Bronchus fibroblast of lung (primary cell): ENCODE data around the gene TMEM114. TPM values are rescaled to one million over a fixed set of nuclear protein-coding genes. Genes with fewer than 3 reads are reported as not detected.

Experiments
- total RNA-seq: library from RNA; depleted of rRNA; stranded (reverse); fragments of >200 nt; gene quantifications from 2 replicates; pipeline ENCODE4 v1.2.3, GENCODE V29; 2015

TMEM114 gene
- total RNA-seq = not detected in 2 replicates

DNA sequence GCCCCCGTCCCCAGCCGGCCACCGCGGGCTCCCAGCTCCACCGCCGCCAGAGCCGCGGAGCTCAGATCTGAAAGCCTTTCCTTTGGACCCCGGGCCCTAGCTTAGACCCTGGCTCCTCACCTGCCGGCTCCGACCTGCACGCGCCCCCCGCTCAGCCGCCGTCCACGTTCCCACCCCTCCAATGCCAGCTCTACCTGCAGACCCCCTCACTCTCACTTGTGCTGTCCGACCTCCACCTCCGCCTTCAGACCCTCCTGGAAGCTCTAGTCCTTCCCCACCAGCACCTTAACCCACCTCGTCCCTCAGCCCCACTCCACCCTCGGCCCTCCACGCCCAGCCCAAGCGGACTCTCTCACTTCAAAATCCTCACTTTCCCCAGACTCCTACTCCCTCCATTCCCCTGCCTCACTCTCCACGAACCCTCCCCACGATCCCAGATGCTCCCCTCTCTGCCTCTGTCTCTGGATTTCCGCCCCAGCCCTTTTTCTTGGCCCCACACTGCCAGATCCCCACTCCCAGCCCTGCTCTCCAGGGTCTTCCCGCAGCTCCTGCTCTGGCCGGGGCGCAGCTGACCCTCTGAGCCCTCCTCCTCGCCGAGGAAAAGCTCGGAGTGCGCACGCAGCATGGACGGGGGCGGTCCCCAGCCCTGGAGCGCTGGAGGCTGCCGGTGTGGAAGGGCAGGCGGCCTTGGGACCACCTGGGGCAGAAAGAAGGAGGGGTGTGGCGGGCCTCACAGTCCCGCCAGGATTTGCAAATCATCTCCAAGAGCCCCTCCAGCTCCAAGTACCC is at the start of gene TMEM114:
TSS of gene TMEM114 (minus strand) at position 612 of the 789 bp plus-strand sequence. CDS start 673 bp downstream, outside the sequence.

DNA sequence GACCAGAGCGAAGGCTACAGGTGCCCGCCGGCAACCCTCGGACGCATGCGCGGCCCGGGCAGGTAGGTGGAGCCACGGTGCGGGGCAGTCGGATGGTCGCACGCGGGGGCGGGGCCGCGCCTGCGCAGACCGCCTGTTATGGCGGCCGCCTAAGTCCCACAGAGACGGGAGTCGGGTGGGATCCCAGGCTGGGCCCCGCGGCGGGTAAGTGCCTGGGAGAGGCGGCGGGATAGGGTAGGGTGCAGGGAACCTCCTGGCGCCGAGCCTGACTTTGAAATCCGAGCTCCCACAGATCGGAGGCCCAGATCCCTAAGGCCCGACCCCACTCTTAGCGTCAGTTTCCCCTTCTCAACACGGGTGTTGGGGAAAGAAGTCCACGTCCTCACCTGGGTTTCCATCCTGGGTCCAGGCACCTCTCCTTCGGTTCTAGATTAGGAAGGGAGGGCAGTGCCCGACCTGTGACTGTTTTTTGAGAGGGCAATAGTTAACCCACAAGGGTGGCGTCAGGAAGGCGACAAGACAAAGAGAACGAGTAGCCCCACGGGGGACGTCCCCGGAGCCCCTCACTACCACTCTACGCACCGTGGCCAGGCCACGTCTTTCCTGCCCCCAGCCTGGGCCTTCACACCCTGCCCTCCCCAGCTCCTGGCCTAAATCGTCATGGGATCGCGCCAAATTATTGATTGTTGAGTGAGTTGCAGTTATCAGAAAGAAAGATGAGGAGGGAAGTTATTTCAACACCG is 31.4 kb upstream of the TMEM114 start, which contains the start of gene METTL22:
TSS of gene METTL22 (plus strand) at position 127 of the 743 bp plus-strand sequence. CDS start 3,968 bp downstream, outside the sequence.

Other genes with a start within 250 kb of the TMEM114 start
- gene METTL22, start 31.2 kb upstream of the TMEM114 start, total RNA-seq = 29.8 and 31.4 TPM in 2 replicates
- 1.2 and 1.3 TPM in 2 replicates for gene ABAT, start 84.1 kb upstream of the TMEM114 start, total RNA-seq
- 7.6 and 8.0 TPM in 2 replicates for gene TMEM186, start 207.1 kb upstream of the TMEM114 start, total RNA-seq
- 20.5 and 26.2 TPM in 2 replicates for gene PMM2, start 207.3 kb upstream of the TMEM114 start, total RNA-seq